H1 (cell line): ENCODE measurements around the gene DGUOK. TPM values are rescaled to one million over a fixed set of nuclear protein-coding genes. Genes with fewer than 3 reads are reported as not detected.

Source experiments
- BCL11A ChIP-seq, 2 experiments: IDR thresholded peaks; one replicate each; pipeline ENCODE4 v1.6.1; 2011; ENCODE audit warnings: low read depth in 2 of 2, low read length in 2 of 2, mild to moderate bottlenecking in 2 of 2
- CBX8 ChIP-seq: fragments of 300-800, 300-1000 bp; sonication (generic); IDR thresholded peaks from 2 replicates; pipeline ENCODE4 v1.7.1; 2016; ENCODE audit warnings: low read depth, low read length, borderline replicate concordance
- CEBPB ChIP-seq: IDR thresholded peaks from 2 replicates; pipeline ENCODE4 v1.6.1; 2012; ENCODE audit warnings: low read depth, low read length
- HDAC2 ChIP-seq, 2 experiments: fragments of 300-600 bp in 1 of 2; sonication (generic) in 1 of 2; IDR thresholded peaks; 2 replicates each; pipeline ENCODE4 v1.6.1; 2011 to 2012; ENCODE audit warnings: low read depth in 2 of 2, low read length in 2 of 2, mild to moderate bottlenecking in 2 of 2, moderate library complexity in 2 of 2, borderline replicate concordance in 1 of 2, inconsistent platforms in 1 of 2
- HDAC6 ChIP-seq: IDR thresholded peaks from one replicate; pipeline ENCODE4 v1.7.1; 2012; ENCODE audit warnings: low read depth, mild to moderate bottlenecking, inconsistent platforms, low read length, moderate library complexity
- JUN ChIP-seq: IDR thresholded peaks from 2 replicates; pipeline ENCODE4 v1.6.1; 2011; ENCODE audit warnings: low read depth, mild to moderate bottlenecking, improper control_type of control experiment, low read length
- JUND ChIP-seq: IDR thresholded peaks from 2 replicates; pipeline ENCODE4 v1.6.1; 2011; ENCODE audit warnings: mild to moderate bottlenecking, improper control_type of control experiment, low read length
- KDM1A ChIP-seq: fragments of 200-600, 300-600 bp; sonication (generic); IDR thresholded peaks from 2 replicates; pipeline ENCODE4 v1.7.1; 2016; ENCODE audit warnings: mild to moderate bottlenecking, low read length, borderline replicate concordance
- NRF1 ChIP-seq: IDR thresholded peaks from 2 replicates; pipeline ENCODE4 v1.6.1; 2011; ENCODE audit warnings: mild to moderate bottlenecking, low read depth, low read length, improper control_type of control experiment
- polyA plus RNA-seq, 7 experiments: library from polyadenylated mRNA; depleted of rRNA in 3 of 7; stranded (reverse) in 5 of 7; unstranded in 2 of 7; fragments of >200 nt in 5 of 7; fragments of 200-250 nt in 2 of 7; gene quantifications; 1 replicate in 5 of 7; 2 replicates in 1 of 7; 4 replicates in 1 of 7; pipeline versions ENCODE4 v1.2.1 to v1.2.3, GENCODE V29; 2011 to 2013; ENCODE audit warnings: missing spikeins in 2 of 7, mixed read lengths in 2 of 7
- total RNA-seq: library from RNA; stranded (reverse); fragmentation: NEBNext Ultra II Directional; extraction: Animal tissue kit (Norgen Biotek cat#: 25700); gene quantifications from 2 replicates; pipeline ENCODE4 v1.2.1, GENCODE V29; 2021
- TF ChIP-seq, protein P1 (sequence below): fragments of 300-600 bp; sonication (generic); IDR thresholded peaks from 2 replicates; pipeline ENCODE4 v1.7.1; 2012; ENCODE audit warnings: low read length, moderate library complexity, mild to moderate bottlenecking, inconsistent platforms; ENCODE audit not compliant: insufficient replicate concordance

DGUOK gene
- total and polyA plus RNA-seq, 2 of the 8 experiments (the other 6 are each of a cell fraction or from before 2014, with no cell fraction given): 110 to 168 TPM

DNA sequence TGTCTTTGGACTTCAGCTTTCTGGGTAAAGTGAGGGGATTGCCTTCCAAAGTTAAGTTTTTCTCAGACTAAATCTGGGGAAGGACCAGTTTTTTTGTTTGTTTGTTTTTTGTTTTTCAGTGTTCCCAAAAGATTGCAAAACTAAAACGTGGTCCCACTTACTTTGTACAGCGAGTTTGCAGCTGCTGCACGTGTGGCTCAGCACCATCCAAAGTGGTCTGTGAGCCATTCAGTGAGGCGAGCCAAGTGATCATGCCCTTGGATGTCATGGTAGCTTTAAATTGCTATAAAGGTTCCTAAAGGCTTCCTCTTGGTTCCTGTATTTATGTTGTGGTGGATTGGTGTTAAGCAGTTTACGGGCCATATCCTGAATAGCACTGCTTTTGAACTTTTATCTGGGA is 81.0 kb downstream of the DGUOK start (continued):
- TF ChIP-seq, protein P1, sequence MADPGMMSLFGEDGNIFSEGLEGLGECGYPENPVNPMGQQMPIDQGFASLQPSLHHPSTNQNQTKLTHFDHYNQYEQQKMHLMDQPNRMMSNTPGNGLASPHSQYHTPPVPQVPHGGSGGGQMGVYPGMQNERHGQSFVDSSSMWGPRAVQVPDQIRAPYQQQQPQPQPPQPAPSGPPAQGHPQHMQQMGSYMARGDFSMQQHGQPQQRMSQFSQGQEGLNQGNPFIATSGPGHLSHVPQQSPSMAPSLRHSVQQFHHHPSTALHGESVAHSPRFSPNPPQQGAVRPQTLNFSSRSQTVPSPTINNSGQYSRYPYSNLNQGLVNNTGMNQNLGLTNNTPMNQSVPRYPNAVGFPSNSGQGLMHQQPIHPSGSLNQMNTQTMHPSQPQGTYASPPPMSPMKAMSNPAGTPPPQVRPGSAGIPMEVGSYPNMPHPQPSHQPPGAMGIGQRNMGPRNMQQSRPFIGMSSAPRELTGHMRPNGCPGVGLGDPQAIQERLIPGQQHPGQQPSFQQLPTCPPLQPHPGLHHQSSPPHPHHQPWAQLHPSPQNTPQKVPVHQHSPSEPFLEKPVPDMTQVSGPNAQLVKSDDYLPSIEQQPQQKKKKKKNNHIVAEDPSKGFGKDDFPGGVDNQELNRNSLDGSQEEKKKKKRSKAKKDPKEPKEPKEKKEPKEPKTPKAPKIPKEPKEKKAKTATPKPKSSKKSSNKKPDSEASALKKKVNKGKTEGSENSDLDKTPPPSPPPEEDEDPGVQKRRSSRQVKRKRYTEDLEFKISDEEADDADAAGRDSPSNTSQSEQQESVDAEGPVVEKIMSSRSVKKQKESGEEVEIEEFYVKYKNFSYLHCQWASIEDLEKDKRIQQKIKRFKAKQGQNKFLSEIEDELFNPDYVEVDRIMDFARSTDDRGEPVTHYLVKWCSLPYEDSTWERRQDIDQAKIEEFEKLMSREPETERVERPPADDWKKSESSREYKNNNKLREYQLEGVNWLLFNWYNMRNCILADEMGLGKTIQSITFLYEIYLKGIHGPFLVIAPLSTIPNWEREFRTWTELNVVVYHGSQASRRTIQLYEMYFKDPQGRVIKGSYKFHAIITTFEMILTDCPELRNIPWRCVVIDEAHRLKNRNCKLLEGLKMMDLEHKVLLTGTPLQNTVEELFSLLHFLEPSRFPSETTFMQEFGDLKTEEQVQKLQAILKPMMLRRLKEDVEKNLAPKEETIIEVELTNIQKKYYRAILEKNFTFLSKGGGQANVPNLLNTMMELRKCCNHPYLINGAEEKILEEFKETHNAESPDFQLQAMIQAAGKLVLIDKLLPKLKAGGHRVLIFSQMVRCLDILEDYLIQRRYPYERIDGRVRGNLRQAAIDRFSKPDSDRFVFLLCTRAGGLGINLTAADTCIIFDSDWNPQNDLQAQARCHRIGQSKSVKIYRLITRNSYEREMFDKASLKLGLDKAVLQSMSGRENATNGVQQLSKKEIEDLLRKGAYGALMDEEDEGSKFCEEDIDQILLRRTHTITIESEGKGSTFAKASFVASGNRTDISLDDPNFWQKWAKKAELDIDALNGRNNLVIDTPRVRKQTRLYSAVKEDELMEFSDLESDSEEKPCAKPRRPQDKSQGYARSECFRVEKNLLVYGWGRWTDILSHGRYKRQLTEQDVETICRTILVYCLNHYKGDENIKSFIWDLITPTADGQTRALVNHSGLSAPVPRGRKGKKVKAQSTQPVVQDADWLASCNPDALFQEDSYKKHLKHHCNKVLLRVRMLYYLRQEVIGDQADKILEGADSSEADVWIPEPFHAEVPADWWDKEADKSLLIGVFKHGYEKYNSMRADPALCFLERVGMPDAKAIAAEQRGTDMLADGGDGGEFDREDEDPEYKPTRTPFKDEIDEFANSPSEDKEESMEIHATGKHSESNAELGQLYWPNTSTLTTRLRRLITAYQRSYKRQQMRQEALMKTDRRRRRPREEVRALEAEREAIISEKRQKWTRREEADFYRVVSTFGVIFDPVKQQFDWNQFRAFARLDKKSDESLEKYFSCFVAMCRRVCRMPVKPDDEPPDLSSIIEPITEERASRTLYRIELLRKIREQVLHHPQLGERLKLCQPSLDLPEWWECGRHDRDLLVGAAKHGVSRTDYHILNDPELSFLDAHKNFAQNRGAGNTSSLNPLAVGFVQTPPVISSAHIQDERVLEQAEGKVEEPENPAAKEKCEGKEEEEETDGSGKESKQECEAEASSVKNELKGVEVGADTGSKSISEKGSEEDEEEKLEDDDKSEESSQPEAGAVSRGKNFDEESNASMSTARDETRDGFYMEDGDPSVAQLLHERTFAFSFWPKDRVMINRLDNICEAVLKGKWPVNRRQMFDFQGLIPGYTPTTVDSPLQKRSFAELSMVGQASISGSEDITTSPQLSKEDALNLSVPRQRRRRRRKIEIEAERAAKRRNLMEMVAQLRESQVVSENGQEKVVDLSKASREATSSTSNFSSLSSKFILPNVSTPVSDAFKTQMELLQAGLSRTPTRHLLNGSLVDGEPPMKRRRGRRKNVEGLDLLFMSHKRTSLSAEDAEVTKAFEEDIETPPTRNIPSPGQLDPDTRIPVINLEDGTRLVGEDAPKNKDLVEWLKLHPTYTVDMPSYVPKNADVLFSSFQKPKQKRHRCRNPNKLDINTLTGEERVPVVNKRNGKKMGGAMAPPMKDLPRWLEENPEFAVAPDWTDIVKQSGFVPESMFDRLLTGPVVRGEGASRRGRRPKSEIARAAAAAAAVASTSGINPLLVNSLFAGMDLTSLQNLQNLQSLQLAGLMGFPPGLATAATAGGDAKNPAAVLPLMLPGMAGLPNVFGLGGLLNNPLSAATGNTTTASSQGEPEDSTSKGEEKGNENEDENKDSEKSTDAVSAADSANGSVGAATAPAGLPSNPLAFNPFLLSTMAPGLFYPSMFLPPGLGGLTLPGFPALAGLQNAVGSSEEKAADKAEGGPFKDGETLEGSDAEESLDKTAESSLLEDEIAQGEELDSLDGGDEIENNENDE: no peak
- TF ChIP-seq JUN: no peak
- no peak for TF ChIP-seq HDAC2 (IDR thresholded peaks at IDR 0.05; ENCODE audit: borderline replicate concordance in 1 of 2, low read depth in 2 of 2, low read length in 2 of 2)
- no peak for TF ChIP-seq JUND
- TF ChIP-seq CEBPB: no peak
- no peak for TF ChIP-seq HDAC6
- no peak for TF ChIP-seq CBX8
- no peak for TF ChIP-seq NRF1
- no peak for TF ChIP-seq KDM1A
- no peak for TF ChIP-seq BCL11A (IDR thresholded peaks at IDR 0.05; ENCODE audit: low read depth in 2 of 2, low read length in 2 of 2)
